ENCODE measurements around the gene CMTM5. TPM values are rescaled to one million over a fixed set of nuclear protein-coding genes. Genes with fewer than 3 reads are reported as not detected.

CMTM5 gene
- total and polyA plus RNA-seq, 7 donors: 1.2 to 4.6 (median 3.1) TPM; not detected in 2

- intact Hi-C loops (cut with DNase I): no loop called here
- H3K9me3 ChIP-seq: no peaks in the 10 kb centered on the region
- WGBS, 2 donors: 62 to 68% methylated on average over 3 of the region's 3 CpGs
Observed at GRCh38 chr14:23344481-23344880, 32.4 kb upstream of the CMTM5 start.

GRCh38 chr14:23345987-23346692, 30.7 kb upstream of the CMTM5 start:
- no peaks in the 10 kb centered on the region for H3K4me1 ChIP-seq
- H3K27ac ChIP-seq: no peak overlapping the region
- TF ChIP-seq EP300 (IDR thresholded peaks at IDR 0.05): no peak
- TF ChIP-seq POLR2AphosphoS5 (IDR thresholded peaks at IDR 0.05): no peak
- no peak for TF ChIP-seq CTCF (IDR thresholded peaks at IDR 0.05)
- no peak for TF ChIP-seq POLR2A (IDR thresholded peaks at IDR 0.05)
- DNase-seq: no peak
- H3K27me3 ChIP-seq: no peaks in the 10 kb centered on the region
- no peaks in the 10 kb centered on the region for H3K36me3 ChIP-seq
- intact Hi-C loops (cut with DNase I): no loop called here
- WGBS, 2 donors: 75 to 86% methylated on average over 13 of the region's 13 CpGs
- no peaks in the 10 kb centered on the region for H3K9me3 ChIP-seq
- no peak overlapping the region for H3K4me3 ChIP-seq

More at GRCh38 chr14:23344481-23344880, 32.4 kb upstream of the CMTM5 start:
- no peak for DNase-seq
- no peak for TF ChIP-seq POLR2A (IDR thresholded peaks at IDR 0.05)
- TF ChIP-seq EP300 (IDR thresholded peaks at IDR 0.05): no peak
- no peak for TF ChIP-seq CTCF (IDR thresholded peaks at IDR 0.05)
- TF ChIP-seq POLR2AphosphoS5 (IDR thresholded peaks at IDR 0.05): no peak
- no peaks in the 10 kb centered on the region for H3K36me3 ChIP-seq
- H3K4me3 ChIP-seq: no peak overlapping the region
- H3K4me1 ChIP-seq: no peaks in the 10 kb centered on the region
- H3K27ac ChIP-seq: no peak overlapping the region
- no peaks in the 10 kb centered on the region for H3K27me3 ChIP-seq

DNA sequence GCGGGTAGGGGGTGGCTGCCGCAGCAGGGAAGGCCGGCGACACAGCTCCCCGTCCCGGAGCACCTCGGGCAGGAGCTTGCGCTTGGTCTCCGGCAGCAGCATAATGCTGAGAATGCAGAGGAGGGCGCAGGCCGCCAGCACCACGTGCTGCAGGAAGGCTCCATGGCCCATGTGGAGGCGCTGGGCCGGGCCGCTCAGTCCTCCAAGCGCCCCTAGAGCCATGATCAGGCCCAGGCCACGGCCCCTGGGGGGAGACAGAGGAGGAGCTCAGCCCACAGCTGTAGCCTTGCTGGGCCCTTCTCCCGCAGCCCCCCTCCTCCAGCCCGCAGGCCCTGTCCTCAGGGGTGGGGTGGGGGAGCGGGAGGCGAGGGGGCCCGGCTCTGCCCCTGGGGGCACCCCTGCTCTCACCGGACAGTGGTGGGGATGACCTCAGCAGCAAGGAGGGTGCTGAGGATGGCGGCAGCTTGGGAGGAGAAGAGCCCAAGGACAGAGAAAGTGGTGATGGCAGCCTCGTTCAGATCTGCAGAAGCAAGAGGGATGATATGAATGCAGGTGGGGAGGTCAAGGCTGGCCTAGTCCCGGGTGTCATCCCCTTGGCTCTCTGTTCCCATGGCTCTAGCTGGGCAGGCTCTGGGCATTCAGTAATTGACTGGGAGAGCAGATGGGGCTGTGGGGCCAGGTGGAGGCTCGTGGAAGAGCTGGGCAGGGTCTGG, 30.0 kb upstream of the CMTM5 start:
- H3K27me3 ChIP-seq: no peaks in the 10 kb centered on the region
- 88% methylated on average over 27 of the region's 27 CpGs for WGBS, 2 donors
- DNase-seq: no peak
- TF ChIP-seq POLR2AphosphoS5 (IDR thresholded peaks at IDR 0.05) (no peak), CTCF (IDR thresholded peaks at IDR 0.05) (no peak), EP300 (IDR thresholded peaks at IDR 0.05) (no peak), POLR2A (IDR thresholded peaks at IDR 0.05) (no peak)
- no peaks in the 10 kb centered on the region for H3K36me3 ChIP-seq
- intact Hi-C loops (cut with DNase I): no loop called here
- peaks cover 0 to 5% (median 4%) of the 10 kb centered on the region in 4 donors for H3K4me1 ChIP-seq
- H3K9me3 ChIP-seq: no peaks in the 10 kb centered on the region
- no peak overlapping the region for H3K27ac ChIP-seq
- no peak overlapping the region for H3K4me3 ChIP-seq

DNA sequence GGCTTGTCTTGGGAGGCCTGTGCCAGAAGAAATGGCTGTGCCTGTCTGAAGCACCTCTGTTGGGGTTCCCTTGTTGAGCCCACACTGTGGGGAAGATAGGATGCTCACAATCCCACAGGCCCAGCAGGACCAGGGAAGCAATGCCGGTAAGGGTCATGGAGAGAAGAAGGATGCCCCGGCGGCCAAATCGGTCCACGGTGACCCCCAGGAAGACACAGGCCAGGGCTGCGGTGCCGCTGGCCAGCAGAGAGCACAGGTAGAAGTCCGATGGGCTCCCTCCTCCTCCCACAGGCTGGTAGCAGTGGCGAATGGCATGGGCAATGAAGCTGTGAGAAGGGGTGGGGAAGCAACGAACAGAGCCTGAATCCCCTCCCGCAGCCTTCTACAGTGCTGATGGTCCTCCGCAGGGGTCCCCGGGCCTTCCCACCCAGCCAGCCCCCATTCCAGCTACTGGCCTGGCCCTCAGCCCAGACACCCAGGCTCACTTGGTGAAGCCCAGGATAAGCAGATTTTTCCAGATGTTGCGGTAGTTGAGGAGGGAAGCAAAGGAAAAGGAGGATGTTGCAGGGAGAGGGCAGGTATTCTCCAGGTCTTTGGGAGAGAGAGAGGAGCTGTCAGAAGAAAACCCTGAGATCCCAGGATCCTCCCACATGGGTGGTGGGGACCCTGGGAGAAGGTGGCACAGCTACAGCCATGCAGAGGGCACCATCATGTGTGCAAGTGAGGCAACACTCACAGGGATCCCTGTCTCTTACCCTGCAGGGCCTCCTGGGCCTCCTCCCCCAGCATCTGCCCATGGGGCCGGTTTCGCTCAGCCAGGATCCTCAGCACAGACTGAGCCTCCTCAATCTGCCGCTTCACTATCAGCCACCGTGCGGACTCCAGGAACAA, 29.2 kb upstream of the CMTM5 start:
- no peaks in the 10 kb centered on the region for H3K36me3 ChIP-seq
- peaks cover 0 to 4% (median 3%) of the 10 kb centered on the region in 3 donors for H3K27me3 ChIP-seq
- intact Hi-C loops (cut with DNase I): no loop called here
- DNase-seq: no peak
- no peak for TF ChIP-seq POLR2AphosphoS5 (IDR thresholded peaks at IDR 0.05)
- H3K4me3 ChIP-seq: no peak overlapping the region
- no peaks in the 10 kb centered on the region for H3K9me3 ChIP-seq
- H3K4me1 ChIP-seq: peaks cover 0 to 11% (median 9%) of the 10 kb centered on the region in 4 donors
- no peak overlapping the region for H3K27ac ChIP-seq
- WGBS, 2 donors: 94 to 96% methylated on average over 19 of the region's 19 CpGs

- no peaks in the 10 kb centered on the region for H3K36me3 ChIP-seq
- no peak for TF ChIP-seq POLR2A (IDR thresholded peaks at IDR 0.05)
- TF ChIP-seq CTCF (IDR thresholded peaks at IDR 0.05): no peak
- TF ChIP-seq POLR2AphosphoS5 (IDR thresholded peaks at IDR 0.05): no peak
- no peak for TF ChIP-seq EP300 (IDR thresholded peaks at IDR 0.05)
- intact Hi-C loops (cut with DNase I): no loop called here
- 89 to 90% methylated on average over 6 of the region's 6 CpGs for WGBS, 2 donors
- no peak for DNase-seq
- no peak overlapping the region for H3K27ac ChIP-seq
- no peak overlapping the region for H3K4me3 ChIP-seq
- H3K4me1 ChIP-seq: peaks cover 0 to 17% (median 14%) of the 10 kb centered on the region in 4 donors
- peaks cover 0 to 4% (median 3%) of the 10 kb centered on the region in 3 donors for H3K27me3 ChIP-seq
- H3K9me3 ChIP-seq: no peaks in the 10 kb centered on the region
Observed at GRCh38 chr14:23348297-23348655, 28.6 kb upstream of the CMTM5 start.
